Omental fat pad (tissue), 4 donors: ENCODE data around the gene KLRG1. TPM values are rescaled to one million over a fixed set of nuclear protein-coding genes. Genes with fewer than 3 reads are reported as not detected.

Experiments
- ATAC-seq: fragments of 150-250 bp; one replicate; pipeline ENCODE4 v1.9.1; 2016; ENCODE audit warnings: mild to moderate bottlenecking, moderate library complexity; ENCODE audit not compliant: low FRiP score
- DNase-seq: peaks from one replicate; pipeline ENCODE4 v3.0.0-alpha.2; 2019; ENCODE audit warnings: low spot score
- total RNA-seq, 4 donors: library from RNA; depleted of rRNA; stranded (reverse); fragments of >200 nt; gene quantifications; one replicate each; pipeline ENCODE4 v1.1.0, GENCODE V29; 2016
- TF ChIP-seq, protein P1 (sequence below), 3 donors: fragments of 450-650 bp; IDR thresholded peaks; one replicate each; pipeline ENCODE4 v1.5.1; 2016 to 2017; ENCODE audit warnings: antibody characterized with exemption in 3 of 3, mild to moderate bottlenecking in 3 of 3, moderate library complexity in 2 of 3

The KLRG1 gene
- total RNA-seq, 4 donors from 2014 or later: 2.3 to 17.0 (median 6.3) TPM

DNA sequence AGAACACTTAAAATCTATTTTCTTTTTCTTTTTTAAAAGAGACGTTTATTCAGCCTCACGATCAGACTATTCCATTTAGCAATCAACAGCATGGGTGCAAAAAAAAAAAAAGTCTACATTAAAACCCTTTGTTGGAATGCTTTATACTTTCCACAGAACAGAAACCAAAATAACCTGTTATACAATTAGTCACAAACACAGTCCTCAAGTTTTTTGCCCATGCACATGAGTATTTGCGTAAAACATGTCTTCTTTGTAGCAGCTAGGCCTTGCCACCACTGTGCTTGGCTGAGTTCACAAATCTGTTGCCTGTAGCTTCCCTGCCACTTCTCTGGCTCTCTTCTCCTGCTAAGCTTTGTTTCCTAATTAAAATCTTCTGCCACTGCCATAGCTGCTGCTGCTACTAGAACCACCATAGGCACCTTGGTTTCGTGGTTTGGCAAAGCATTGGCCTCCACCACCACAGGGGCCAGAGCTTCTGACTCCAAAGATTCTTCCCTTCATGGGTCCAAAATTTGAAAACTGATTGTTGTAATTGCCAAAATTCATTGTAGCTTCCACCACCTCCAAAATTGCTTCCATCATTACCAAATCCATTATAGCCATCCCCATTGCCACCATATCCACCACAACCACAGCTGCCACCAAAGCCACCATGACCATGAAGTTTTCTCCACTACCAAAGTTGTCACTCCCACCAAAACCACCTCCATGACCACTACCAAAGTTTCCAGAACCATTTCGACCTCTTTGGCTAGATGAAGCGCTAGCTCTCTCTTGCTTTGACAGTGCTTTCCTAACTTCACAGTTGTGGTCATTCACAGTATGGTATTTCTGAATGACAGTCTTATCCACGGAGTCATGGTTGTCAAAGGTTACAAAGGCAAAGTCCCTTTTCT is 38.1 kb downstream of the KLRG1 start:
- no peak for ATAC-seq
- no peak for DNase-seq
- TF ChIP-seq, protein P1, sequence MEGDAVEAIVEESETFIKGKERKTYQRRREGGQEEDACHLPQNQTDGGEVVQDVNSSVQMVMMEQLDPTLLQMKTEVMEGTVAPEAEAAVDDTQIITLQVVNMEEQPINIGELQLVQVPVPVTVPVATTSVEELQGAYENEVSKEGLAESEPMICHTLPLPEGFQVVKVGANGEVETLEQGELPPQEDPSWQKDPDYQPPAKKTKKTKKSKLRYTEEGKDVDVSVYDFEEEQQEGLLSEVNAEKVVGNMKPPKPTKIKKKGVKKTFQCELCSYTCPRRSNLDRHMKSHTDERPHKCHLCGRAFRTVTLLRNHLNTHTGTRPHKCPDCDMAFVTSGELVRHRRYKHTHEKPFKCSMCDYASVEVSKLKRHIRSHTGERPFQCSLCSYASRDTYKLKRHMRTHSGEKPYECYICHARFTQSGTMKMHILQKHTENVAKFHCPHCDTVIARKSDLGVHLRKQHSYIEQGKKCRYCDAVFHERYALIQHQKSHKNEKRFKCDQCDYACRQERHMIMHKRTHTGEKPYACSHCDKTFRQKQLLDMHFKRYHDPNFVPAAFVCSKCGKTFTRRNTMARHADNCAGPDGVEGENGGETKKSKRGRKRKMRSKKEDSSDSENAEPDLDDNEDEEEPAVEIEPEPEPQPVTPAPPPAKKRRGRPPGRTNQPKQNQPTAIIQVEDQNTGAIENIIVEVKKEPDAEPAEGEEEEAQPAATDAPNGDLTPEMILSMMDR (IDR thresholded peaks at IDR 0.05): no peak

DNA sequence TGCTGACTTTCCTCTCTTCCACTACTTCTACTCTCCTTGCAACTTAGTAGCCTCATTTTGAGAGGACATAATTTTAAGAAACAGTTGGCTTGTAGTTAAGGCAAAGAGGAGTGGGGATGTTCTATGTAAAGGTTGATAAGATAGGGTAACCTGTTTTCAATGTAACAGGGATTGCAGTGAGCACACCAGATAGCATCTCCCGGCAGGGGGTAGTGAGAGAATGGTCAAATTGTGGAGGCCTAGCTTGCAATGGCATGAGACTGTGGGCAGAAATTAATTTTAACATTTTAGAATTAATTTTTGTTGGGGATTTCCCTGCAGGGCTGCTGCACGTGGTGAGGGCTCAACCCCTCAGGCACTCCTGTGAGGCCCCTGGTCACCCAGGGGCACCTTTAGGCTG is 41.4 kb downstream of the KLRG1 start:
- no peak for DNase-seq
- no peak for ATAC-seq
- TF ChIP-seq, protein P1 (IDR thresholded peaks at IDR 0.05): no peak

DNA sequence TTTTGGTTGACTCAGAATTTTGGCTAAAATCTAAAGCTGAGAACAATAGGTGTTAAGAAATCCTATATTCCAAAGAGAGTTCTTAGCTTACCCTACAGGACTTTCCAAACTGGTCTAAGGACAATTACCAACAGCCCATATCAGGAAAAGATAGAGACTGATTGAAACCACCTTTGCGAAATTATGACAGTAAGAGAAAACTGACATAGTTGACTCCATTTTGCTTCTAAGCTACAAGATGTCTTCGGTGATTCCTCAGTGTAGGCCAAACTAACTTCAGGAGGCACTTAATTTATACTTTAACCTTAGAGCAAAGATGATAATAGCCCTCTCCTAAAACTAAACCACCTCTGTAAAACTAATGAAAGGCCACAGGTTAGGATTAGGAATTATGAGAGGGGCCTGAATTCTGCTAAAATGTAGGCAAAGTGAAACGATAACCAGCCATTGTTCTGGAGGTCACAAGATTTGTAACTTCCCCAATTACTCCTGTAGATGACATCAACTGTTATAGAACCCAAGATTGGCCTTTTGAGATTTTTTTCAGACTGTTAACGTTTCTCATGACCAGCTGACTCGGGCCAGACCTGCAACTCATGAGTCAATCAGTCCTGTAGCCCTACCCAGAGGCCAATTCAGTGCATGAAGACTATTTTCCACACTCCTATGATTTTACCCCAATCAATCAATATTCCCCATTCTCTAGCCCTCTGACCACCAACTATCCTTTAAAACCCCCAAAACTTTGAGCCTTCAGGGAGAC is 43.0 kb downstream of the KLRG1 start:
- ATAC-seq (no peak), DNase-seq (no peak)
- TF ChIP-seq, protein P1 (IDR thresholded peaks at IDR 0.05): no peak

DNA sequence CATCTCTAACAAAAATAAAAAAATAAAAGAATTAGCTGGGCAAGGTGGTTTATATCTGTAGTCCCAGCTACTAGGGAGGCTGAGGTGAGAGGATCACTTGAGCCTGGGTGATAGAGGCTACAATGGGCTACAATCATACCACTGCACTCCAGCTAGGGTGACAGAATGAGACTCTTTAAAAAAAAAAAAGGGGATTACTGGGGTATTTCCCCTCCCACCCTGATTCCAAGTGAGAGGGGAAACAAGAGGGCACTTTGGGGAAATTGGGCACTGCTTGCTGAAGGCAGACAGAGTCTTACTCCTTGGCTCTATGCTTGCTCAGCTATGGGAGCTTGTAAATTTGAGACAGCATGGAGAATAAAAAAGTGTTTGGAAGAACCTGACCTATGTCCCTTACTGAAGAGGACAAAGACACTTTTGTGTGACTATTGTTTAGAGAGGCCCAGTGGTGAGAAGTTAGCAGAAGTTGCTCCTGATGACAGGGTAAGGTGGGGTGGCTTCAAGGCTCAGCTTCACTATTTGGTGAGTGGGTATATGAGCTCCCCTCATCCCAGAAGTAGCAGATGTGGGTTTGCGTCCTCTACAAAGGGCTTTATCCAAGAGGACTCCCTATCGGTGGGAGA is 44.0 kb downstream of the KLRG1 start:
- no peak for ATAC-seq
- TF ChIP-seq, protein P1 (IDR thresholded peaks at IDR 0.05): no peak
- no peak for DNase-seq

DNA sequence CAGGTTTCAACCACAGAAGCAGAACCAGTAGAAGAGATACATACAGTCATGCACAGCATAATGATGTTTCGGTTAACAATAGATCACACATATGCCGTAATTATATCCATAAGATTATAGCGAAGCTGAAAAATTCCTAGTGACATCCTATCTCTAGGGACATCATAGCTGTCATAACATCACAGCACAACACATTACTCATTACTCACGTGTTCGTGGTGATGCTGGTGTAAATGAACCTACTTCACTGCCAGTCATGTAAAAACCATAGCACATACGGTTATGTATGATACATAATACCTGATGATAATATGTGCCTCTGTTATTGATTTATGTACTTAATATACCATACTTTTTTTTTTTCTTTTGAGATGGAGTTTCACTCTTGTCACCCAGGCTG is 44.7 kb downstream of the KLRG1 start:
- TF ChIP-seq, protein P1 (IDR thresholded peaks at IDR 0.05): no peak
- ATAC-seq (no peak), DNase-seq (no peak)

DNA sequence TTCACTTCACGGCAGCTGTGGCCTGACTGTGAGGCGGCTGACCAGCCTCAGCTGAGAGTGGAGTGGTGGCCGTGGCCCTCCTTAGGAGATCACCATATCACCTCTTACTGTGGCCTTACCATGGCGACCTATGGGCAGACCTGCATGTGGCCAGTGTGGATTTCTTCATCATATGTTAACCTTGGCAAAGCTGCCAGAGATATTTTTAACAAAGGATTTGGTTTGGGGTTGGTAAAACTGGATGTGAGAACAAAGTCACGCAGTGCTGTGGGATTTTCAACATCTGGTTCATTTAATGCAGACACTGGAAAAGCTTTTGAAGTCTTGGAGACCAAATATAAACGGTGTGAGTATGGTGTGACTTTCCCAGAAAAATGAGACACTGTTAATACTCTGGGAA is 46.9 kb downstream of the KLRG1 start:
- TF ChIP-seq, protein P1 (IDR thresholded peaks at IDR 0.05): no peak
- ATAC-seq (no peak), DNase-seq (no peak)
